ENCODE measurements around the gene KLC1. TPM values are rescaled to one million over a fixed set of nuclear protein-coding genes. Genes with fewer than 3 reads are reported as not detected.

The KLC1 gene
- total RNA-seq, 1 donor from 2014 or later, result 162 TPM

DNA sequence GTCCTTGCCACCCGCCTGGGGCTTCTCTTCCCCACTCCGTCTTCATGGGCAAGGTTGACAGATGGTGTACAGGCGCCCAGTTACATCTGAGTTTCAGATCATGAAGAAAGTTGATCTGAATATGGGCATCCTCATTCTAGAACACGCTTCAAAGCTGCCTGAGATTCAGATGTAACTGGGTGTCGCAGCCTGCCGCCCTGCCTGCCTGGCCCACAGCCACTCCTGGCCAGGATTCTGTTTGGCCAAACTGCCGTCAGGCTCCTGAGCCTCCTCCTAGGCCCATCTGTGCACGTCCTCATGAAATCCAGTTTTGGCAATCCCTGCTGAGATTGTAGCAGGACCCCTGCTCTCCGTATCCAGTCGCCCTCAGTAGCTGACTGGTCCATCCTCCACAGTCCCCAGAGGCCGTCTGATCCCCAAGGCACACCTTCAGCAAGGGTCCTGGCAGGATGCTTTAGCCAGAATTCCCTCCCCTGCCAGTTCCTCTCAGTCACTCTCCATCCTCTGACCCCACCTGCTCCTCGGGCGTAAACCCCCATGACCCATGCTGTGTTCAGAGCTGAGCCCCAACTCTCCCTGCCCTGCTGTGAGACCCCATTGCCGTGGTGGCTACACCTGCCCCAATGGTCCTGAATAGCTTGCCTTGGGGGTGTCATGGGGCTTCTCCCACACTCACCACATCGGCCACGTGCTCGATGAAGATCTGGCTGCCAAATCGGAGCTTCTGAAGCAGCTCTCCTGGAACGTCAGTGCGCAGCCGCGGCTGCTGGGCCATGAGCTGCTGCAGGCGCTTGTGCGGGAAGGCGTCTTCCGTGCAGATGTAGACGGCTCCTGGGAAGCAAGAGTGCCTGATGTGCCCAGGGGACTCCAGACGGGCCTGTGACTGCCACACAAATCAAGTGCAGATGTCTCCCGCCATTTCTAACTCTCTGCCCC lies 73.8 kb downstream of the KLC1 start:
- DNase-seq (ENCODE audit: low spot score), result no peak

DNA sequence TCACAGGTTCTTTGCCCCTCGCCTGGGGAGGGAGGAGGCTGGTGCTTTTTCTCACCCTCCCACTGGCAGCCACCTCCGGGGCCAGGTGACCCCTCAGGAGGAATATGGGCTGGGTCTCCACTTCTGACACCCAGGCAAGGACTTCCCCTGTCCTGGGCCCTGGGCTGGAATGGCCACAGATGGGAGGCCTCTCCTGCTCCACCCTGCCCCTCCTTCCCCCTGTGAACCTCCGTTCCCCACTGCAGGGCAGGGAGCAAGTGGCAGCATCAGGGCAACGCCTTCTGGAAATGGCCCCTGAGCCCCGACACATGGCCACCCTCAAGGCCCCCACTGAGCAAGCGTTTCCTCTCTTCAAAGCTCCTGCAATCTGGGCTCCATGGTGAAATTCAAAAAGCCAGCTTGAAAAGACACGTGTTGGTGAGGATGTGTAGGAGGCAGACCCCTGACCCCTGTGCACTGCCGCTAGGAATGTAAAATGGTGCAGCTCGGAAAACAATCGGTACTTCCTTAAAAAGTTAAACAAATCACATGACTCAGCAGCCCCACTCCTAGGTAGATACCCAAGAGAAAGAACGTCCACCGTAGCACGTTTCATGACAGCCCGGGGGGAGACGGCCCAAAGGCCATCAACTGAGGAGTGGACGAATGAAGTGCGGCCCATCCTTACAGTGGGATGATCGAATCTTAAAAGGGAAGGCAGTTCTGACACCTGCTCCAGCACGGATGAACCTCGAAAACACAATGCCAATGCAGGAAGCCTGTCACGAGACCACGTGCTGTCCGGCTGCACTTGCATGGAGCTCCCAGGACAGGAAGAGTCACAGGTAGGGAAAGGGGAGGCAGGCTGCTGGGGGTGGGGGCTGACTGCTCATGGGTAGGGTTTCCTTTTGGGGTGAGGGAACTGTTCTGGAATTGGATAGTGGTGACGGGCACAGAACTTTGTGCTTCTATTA lies 74.7 kb downstream of the KLC1 start:
- no peak for DNase-seq (ENCODE audit: low spot score)

DNA sequence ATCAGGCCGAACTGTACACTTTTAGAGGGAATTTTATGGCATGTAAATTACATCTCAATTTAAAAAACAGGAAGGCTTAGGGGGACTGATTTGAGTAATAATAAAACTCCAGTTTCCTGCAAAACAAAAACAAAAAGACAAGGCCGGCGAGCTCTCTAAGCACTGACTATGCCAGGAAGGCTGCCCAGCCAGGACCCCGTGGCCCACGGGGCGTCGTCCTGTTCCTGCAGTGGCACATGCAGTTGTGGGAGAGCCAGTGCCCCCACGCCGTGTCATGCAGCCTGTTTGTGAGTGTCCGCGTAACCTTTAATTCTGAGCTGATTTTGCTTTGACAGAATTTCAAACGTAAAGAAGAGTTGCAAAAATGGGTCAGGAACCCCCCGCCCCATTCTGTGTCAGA lies 75.7 kb downstream of the KLC1 start:
- DNase-seq (ENCODE audit: low spot score), result no peak

DNA sequence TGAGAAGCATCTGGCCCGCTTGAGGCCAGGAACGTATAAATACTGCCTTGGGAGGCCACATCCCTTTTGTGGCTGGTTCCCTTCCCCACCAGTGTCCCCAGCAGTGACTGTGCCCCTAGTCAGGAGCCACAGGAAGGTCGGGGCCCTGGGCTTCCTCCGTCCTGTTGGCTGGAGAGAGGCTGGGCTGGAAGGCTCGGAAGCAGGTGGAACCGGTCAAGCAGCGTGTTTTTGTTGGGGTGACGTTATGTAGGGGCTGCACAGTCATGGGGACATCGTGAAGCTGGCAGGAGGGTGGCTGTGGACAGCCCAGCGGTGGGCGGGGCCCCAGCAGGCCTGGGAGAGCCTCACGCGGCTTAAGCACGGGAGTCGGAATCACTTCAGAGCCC lies 76.1 kb downstream of the KLC1 start:
- DNase-seq (ENCODE audit: low spot score), result peak; percentile 67

DNA sequence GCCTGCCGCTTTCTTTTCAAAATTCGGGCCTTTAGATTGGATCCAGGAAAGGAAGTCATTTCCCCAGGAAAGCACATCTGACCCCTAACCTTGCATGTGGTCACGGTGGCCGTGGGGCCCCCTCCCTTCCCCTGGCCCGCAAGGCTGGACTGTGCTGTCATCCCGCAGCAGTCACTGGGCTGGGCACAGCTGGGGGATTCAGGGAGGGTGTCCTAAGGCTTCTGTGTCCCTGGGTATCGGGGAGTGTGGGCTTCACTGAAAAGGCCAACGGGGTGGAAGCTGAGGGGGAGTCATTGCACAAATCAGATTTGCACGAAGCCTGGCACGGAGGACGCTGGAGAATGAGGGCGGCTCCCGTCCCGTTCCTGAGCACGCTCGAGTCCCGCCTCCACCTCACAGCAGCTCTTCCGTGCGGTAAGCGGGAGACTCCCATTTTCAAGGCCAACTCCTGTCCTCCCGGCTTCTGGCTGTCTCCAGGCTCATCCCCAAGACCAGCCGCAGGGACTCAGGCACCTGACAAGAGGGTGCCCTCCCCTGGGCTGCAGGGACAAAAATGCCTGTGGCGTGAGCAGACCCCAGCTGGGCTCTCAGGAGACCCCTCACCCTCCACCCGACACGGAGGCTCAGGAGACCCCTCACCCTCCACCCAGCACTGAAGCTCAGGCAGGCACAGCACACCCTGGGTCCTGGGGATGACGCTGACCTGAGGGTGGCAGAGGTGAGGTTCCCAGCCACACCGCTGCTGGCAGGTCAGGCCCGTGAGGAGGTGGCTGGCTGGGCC lies 76.7 kb downstream of the KLC1 start:
- DNase-seq (ENCODE audit: low spot score), result no peak

DNA sequence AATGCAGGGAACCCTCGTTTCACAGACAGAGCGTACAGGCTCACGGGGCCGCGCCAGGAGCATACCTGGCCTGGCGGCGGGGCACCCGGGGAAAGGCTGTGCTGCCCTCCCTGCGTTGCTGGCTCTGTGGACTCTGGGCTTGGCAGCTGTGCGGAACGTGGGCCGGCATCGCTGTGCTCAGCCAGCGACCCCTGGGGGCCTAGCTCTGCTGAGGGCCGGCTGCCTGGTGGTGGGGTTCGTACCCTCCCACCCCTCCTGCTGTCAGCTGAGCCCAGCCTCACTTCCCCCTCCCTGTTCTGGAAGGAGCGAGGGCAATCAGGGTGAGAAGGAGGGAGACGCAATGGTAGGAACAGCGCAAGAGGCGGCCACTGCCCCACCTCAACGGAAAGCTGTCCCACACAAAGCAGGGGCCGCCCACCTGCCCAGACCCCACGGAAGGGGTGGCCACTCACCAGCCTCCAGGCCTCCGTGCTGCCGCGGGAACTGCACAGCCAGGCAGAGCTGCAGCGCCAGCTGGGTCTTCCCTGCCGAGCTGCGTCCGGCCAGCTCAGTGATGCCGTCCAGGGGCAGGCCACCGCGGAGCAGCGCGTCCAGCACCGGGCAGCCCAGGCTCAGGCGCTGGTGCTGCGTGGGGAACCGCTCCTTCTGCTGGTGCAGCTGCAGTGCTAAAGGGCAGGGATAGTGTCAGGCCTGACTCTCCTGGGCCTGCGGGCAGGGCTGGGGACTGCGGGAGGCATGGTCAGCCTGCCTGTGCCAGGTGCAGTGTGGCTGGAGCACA lies 77.7 kb downstream of the KLC1 start:
- no peak for DNase-seq (ENCODE audit: low spot score)

DNA sequence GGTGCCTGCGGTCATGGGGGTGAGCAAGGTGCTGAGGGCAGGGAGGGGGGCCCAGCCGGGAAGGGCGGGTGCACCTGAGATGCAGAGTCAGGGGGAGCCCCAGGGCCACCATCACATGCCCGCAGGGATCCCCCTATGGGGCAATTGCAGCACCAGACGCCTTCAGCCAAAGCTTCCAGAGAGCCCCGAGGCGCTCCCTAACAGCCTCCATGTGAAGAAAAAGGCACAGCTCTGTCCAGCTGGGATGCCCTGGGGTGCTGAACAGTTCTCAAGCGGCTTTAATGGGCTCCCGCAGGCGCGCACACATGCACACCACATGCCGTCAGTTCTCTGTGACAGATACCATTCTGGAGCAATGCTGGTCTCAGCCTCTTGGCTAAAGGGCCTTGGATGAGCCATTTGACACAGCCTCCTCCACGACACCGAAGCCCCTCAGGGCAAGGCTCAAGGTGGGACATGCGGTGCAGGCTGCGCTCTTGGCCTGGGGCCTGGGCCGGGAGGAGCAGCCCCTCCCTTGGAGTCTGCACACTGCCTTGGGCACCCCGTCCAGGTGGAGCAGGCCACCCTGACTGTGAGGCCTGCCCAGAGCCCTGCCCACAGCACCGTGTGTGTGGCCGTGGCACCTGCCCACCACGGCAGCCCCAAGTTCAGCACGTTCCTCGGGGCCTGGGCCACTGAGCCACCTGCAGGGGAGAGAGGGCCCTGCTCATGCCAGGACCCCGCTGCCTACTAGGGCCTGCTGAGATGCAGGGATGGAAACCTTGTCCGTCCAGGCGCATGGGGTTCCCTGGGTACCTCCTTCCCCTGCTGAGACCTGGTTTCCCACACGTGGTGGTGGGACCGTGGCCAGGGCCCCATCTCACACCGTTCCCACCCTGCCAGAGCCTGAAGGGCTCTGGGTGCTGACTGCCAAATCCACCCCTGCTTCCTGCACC lies 78.6 kb downstream of the KLC1 start:
- no peak for DNase-seq (ENCODE audit: low spot score)

DNA sequence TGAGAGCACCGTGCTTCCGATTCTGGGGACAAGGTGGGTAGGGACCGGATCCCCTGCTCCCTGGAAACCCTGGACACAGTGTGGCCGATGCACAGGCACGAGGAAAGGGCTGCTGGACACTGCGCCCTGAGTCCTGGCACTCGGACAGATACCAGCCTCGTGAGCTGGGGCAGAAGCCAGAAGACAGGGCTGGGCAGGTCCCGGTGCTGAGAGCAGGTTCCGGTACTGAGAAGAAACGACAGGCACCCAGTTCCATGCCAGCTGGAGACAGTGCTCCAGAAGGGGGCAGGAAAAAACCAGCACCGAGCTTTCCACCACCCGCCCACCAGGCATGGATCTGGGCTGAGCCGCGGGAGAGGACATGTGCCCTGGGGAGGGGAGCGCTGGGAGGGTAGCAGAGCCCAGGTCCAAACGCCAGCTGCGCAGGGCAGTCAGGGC lies 79.8 kb downstream of the KLC1 start:
- no peak for DNase-seq (ENCODE audit: low spot score)

DNA sequence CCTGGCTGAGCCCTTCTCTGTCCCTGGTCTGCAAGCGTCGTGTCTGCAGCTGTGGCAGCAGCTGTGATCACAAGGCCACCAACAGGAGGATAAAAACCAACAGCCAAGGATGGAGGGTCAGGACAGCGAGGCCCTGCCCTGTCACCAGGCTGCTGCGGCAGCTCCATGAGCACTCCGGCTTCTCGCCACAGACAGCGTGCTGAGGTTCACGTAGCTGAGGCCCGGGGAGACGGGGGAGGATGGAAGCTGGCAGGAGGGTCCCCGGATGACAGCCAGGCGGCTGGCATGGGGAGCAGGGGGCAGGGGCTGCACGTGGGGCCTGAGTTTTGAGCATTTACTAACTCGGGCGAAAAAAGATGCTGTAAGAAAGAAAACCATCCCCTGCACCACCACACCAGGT lies 80.8 kb downstream of the KLC1 start:
- DNase-seq (ENCODE audit: low spot score), result no peak

DNA sequence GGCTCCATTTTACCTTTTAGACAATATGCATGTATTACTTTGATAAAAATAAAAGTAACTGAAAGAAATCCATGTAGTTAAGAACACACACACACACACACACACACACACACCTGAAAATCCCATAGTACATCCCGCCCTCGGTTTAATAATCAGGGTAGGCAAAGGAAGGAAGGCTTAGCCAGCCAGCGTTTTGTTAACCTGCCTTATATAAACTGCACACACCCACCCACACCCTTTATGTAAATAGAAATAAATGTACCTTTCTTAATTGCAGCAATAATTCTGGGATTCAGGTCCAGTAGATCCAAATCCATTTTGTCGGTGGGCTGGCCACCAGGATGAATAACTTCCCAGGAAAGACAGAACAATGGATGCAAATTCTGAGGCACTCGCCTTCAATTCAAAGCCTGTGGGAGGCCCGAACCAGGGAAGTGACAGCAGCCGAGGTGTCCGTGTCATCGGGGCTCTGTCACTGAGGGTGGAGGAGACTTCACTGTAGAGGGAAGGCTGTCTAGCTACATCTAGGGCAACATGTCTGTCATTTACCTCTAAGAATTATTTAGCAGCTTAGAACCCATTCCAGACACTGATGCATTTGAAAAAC lies 81.9 kb downstream of the KLC1 start:
- DNase-seq (ENCODE audit: low spot score), result no peak

DNA sequence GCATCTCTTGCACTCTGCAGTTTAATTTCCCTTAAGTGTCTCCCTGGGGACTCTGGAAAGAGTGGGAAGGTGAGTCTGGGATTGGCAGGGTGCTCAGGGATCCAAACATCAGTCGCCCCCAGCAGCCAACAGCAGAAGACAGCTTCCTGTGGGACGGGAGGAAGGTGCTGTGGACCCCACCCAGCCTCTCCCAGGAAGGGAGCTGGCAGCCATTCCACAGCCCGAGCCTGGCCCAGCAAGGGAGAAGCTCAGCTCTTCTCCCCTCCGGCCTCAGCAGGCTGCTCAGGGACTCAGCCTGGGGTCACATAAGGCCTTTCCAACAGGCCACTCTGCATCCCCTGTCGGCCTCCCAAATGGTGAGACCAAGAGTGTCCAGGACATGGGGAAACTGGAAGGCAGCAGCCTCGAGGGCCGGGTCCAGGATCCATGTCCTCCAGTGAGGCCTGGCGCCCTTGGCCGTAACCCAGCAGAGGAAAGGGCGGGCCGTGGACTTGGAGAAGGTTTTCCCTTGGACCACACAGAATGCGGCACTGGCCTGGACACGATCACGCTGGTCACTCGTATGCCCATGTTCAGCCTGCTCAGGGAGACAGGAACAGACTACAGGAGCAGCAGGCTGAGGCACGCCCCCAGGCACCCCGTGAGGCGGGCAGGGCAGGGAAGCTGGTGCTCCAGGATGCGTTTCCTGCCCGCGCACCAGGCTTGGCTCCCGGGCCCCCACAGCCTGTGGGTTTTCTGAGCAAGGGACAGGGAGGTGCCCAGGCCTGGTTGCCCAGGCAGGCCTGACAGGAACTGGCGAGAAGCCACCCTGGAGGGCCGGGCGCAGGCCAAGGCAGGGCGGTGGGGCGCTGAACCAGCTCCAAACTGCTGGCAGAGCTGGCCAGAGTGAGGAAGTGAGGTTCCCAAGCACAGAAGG lies 82.8 kb downstream of the KLC1 start:
- no peak for DNase-seq (ENCODE audit: low spot score)

DNA sequence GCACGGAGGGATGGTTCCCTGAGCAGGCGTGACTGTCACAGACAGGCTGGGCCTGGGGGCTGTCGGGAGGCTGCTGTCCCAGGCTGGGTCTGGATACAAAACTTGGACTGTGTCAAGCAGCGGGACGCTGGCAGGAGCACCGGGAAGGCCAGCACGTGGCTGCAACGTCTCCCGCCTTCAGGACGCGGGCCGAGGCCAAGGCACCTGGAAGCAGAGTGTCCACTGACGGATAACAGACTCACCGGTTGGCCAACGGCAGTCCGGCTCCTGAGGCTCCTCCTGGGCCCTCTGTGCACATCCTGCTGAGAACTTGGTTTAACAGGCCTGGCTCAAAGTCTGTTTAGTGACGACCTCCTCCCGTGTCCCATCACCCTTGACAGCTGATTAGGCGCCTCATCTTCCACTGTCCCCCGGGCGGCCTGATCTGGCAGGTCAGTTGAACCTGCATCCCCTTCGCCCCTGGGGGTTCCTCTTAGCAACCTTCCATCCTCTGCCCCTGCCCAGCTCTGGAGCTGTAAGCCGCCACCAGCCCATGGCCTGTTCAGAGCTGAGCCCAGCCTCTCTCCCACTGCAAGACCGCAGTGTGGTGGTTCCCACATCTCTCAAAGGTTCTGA lies 83.7 kb downstream of the KLC1 start:
- no peak for DNase-seq (ENCODE audit: low spot score)

DNA sequence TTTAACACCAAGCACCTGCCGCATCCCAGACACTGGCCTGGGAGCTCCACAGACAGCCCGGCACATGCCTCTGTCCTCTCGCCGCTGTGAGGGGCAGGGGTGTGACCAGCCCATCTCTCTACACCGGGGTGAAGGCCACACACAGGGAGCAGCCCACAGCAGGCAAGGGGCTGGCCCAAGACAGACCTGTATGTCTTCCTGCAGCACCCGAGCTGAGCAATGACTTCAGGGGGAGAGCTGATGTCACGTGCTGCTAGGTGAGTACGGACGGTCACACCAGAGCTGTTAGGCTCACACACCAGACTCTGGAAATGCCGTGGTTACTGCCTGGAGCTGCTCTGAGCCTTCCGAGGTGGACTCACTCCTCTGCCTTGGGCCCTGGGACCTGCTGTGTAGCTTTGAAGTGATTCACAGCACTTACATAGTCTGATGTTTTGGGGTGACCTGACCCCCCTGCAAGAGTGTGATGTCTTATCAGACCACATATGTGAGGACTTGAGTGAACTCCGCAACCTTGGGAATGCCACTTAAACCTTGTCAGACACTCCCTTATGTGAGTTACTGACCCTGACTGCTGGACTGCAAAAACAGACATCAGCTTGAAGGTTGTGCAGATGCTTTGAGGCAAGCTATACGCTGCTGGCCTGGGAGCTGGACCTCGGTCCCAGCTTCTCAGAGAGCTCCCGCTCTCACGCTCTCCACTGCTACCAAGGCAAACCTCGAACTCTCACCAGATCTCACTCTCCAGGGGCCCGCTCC lies 84.5 kb downstream of the KLC1 start:
- DNase-seq (ENCODE audit: low spot score), result no peak

DNA sequence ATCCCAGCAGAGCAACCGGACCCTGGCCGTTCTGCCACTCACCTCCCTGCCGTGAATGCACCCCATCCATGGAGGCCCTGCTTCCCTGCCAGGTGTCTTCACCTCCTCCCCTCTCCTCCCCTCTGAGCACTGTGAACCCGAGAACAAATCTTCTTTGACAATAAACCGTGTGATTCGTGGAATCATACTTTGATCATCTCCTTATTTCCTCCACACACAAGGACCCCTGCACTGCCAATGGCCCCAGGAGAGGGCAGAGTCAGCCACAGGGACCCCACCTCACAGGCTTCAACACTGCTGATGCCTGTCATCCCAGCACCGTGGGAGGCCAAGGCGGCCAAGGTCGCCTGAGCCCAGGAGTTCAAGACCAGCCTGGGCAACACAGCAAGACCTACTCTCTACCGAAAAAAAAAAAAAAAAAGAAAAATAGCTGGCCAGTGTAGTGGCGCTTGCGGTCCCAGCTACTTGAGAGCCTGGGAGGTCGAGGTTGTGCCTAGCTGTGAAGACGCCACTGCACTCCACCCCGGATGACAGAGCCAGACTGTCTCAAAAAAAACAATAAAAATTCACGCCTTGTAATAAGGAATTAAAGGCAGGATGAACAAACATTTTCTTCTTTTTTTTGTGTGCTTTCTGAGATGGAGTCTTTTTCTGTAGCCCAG lies 85.2 kb downstream of the KLC1 start:
- no peak for DNase-seq (ENCODE audit: low spot score)

DNA sequence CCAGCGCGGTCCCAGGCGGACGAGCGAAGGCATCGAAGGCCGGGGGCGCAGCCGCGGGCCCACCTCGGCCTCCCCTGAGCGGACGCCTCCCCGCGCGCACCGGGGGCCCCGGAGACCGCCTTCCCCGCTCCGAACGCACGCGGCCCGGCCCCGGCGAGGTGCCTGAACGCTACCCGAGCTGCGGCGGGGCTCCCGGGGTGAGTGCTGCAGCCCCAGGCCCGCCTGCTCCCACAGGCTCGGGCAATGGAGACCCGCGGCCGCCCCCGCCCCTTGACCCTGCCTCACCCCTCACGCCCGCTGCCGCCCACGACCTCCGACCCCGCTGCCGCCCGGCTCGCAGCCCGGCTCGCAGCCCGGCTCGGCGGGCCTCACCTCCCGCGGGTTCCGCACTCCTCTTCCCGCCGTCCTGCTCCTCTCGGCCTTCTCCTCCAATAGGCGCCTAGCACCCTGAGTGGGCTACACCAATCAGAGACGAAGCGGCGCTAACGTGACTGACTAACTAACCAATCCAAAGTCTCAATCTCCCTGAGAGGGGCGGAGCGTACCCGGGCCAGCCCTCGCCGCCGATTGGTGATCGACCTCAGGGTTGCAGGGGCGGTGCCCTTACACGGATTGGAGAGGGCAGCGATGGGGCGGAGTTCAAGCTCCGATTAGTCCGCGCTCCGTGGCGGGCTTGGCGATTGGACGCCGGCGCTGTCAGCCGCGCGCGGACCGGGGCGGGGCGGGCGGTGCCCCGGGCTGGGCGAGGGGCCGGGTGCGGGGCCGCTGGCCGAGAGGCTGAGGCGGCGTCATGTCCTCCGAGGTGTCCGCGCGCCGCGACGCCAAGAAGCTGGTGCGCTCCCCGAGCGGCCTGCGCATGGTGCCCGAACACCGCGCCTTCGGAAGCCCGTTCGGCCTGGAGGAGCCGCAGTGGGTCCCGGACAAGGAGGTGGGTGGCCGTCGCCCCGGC lies 86.3 kb downstream of the KLC1 start, which contains the start of the genes XRCC3 and ZFYVE21:
Gene XRCC3 (minus strand): TSS at position 400 of the 949 bp plus-strand sequence. CDS start 4,364 bp downstream, outside the sequence.
Gene ZFYVE21 (plus strand): TSS at position 759 of the 949 bp plus-strand sequence. CDS start 32 bp downstream, at position 791.
- peak; percentile 100 for DNase-seq (ENCODE audit: low spot score)

Data from umbilical cord (tissue), 2 donors.